GM10248 (cell line): Measurements from ENCODE around the gene HIRA.

Experiments used
- CTCF ChIA-PET: fragments of 300-600 bp; sonication (Branson Sonifier 250); formaldehyde crosslinking; extraction: SDS; loops from one replicate; lab custom pipeline; 2021; ENCODE audit warnings: antibody characterized with exemption; lab: Yijun Ruan, JAX
- POLR2A ChIA-PET: fragments of 350-650 bp; sonication (Branson Sonifier 250); formaldehyde crosslinking; extraction: SDS; loops from one replicate; lab custom pipeline; 2020; ENCODE audit warnings: antibody characterized with exemption; lab: Yijun Ruan, JAX
- DNase-seq: peaks from one replicate; pipeline ENCODE4 v3.0.0; 2012; ENCODE audit errors: extremely low spot score
- CTCF ChIP-seq: IDR thresholded peaks from 2 replicates; pipeline ENCODE4 v1.5.1; 2012; ENCODE audit warnings: mild to moderate bottlenecking, low read depth; ENCODE audit errors: extremely low read depth, missing control alignments, control extremely low read depth

The HIRA gene, protein sequence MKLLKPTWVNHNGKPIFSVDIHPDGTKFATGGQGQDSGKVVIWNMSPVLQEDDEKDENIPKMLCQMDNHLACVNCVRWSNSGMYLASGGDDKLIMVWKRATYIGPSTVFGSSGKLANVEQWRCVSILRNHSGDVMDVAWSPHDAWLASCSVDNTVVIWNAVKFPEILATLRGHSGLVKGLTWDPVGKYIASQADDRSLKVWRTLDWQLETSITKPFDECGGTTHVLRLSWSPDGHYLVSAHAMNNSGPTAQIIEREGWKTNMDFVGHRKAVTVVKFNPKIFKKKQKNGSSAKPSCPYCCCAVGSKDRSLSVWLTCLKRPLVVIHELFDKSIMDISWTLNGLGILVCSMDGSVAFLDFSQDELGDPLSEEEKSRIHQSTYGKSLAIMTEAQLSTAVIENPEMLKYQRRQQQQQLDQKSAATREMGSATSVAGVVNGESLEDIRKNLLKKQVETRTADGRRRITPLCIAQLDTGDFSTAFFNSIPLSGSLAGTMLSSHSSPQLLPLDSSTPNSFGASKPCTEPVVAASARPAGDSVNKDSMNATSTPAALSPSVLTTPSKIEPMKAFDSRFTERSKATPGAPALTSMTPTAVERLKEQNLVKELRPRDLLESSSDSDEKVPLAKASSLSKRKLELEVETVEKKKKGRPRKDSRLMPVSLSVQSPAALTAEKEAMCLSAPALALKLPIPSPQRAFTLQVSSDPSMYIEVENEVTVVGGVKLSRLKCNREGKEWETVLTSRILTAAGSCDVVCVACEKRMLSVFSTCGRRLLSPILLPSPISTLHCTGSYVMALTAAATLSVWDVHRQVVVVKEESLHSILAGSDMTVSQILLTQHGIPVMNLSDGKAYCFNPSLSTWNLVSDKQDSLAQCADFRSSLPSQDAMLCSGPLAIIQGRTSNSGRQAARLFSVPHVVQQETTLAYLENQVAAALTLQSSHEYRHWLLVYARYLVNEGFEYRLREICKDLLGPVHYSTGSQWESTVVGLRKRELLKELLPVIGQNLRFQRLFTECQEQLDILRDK

DNA sequence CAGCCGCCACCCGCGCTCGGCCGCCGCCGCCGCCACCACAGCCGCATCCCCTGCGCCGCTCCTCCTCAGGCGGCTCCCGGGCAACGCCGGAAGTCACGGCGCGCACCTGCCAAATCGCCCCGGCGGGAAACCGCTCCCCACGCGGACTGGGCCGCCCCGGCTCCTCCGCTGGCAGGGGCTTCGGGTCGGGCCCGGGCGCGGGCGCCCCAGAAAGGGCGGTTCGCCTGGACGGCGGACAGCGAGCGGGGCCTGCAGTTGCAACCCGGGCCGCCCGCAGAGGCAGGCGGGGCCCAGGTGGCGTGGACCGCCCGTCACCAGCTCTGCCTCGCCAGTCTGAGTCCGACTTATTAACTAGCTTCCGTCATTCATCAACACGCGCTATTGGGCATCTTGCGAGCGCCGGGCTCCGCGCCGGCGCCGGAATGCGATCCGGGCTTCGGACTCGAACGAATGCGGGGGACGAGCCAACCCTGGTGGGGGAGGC, at the start of gene HIRA:
TSS of gene HIRA (minus strand) at position 85 of the 484 bp plus-strand sequence. CDS start 257 bp downstream, outside the sequence.
- POLR2A ChIA-PET, result interaction anchor here (1.0 to 1.5 kb wide), 3 partner anchors 13 to 253 kb away, joined by 3 to 5 read pairs (median 4); partner anchors contain the start of gene SLC25A1
- CTCF ChIA-PET, result interaction anchor here (1.4 kb wide), 1 partner anchor 132 kb away, joined by 3 read pairs; no protein-coding TSS in a partner anchor
- no peak for TF ChIP-seq CTCF
- peak; percentile 81 for DNase-seq

GRCh38 chr22:19480789-19481188, 49.3 kb upstream of the HIRA start:
- ChIA-PET POLR2A (no interaction called here), CTCF (interaction anchor here (1.5 to 1.7 kb wide), 2 partner anchors 14 to 149 kb away, joined by 4 to 6 read pairs; no protein-coding TSS in a partner anchor)
- TF ChIP-seq CTCF, result no peak
- DNase-seq, result no peak

GRCh38 chr22:19480173-19480568, 48.6 kb upstream of the HIRA start:
- TF ChIP-seq CTCF, result no peak
- ChIA-PET CTCF (interaction anchor here (1.0 to 1.7 kb wide), 5 partner anchors 9 to 301 kb away, joined by 3 to 6 read pairs (median 4); partner anchors contain the start of gene SLC25A1), POLR2A (interaction anchor here (1.0 kb wide), 1 partner anchor 33 kb away, joined by 4 read pairs; the partner anchor contains the start of gene C22orf39)
- no peak for DNase-seq

GRCh38 chr22:19479355-19480172, 48.0 kb upstream of the HIRA start, which contains the start of gene CDC45:
TSS of gene CDC45 (plus strand) at chr22:19479920. CDS start at chr22:19479969, 49 bp downstream.
- ChIA-PET CTCF (interaction anchor here (1.0 to 1.7 kb wide), 6 partner anchors 9 to 301 kb away, joined by 3 to 6 read pairs (median 4); partner anchors contain the start of gene SLC25A1), POLR2A (interaction anchor here (0.5 to 1.0 kb wide), 2 partner anchors 32 to 304 kb away, joined by 4 to 6 read pairs; partner anchors contain the start of gene C22orf39)
- peak; percentile 98 for DNase-seq
- TF ChIP-seq CTCF, result no peak

- DNase-seq, result peak; percentile 85
- TF ChIP-seq CTCF, result no peak
- CTCF ChIA-PET, result interaction anchor here (1.0 to 2.3 kb wide), 6 partner anchors 9 to 300 kb away, joined by 3 to 16 read pairs (median 4); partner anchors contain the start of gene SLC25A1
- POLR2A ChIA-PET, result interaction anchor here (0.5 kb wide), 1 partner anchor 304 kb away, joined by 6 read pairs; no protein-coding TSS in a partner anchor
These were observed 47.4 kb upstream of the HIRA start, which contains the start of gene UFD1 for GRCh38 chr22:19478901-19479354. TSS of gene UFD1 (minus strand) at chr22:19479193. CDS start at chr22:19479085, 108 bp downstream.
